Panc1 (cell line): ENCODE results near the gene TRAF6. TPM values are rescaled to one million over a fixed set of nuclear protein-coding genes. Genes with fewer than 3 reads are reported as not detected.

Source experiments
- ATAC-seq: fragments of 200-7000 bp; cut with Tn5 transposase; 2 replicates; pipeline ENCODE4 v1.9.1; 2020; ENCODE audit warnings: mild to moderate bottlenecking, moderate library complexity
- BruUV-seq: library from RNA; stranded (reverse); fragments of 400-500 nt; replicated peaks from 2 replicates; lab custom pipeline; 2021; lab: Mats Ljungman, UMichigan
- CTCF ChIA-PET: fragments of 300-600 bp; sonication (Branson Sonifier 250); formaldehyde crosslinking; loops from one replicate; lab custom pipeline; 2022; ENCODE audit warnings: antibody characterized with exemption; lab: Charles Lee
- POLR2A ChIA-PET: fragments of 300-600 bp; sonication (Branson Sonifier 250); formaldehyde crosslinking; loops from one replicate; lab custom pipeline; 2022; ENCODE audit warnings: antibody characterized with exemption; lab: Charles Lee
- DNase-seq: peaks from one replicate; pipeline ENCODE4 v3.0.0-alpha.2; 2010; ENCODE audit warnings: low read depth, low spot score
- H3K27ac ChIP-seq: 2 replicates; pipeline ENCODE4 v1.5.1; 2011; ENCODE audit warnings: mild to moderate bottlenecking, low read length, inconsistent platforms
- H3K27me3 ChIP-seq: fragments of 200-500 bp; sonication (Bioruptor generic); 2 replicates; pipeline ENCODE4 v1.6.0; 2014; ENCODE audit warnings: low read length, inconsistent platforms; ENCODE audit not compliant: control insufficient read depth, insufficient read depth
- H3K36me3 ChIP-seq: fragments of 200-500 bp; sonication (Bioruptor generic); 2 replicates; pipeline ENCODE4 v1.5.1; 2014; ENCODE audit warnings: inconsistent platforms, mild to moderate bottlenecking, low read length, moderate library complexity; ENCODE audit not compliant: control insufficient read depth, insufficient read depth
- H3K4me1 ChIP-seq: 2 replicates; pipeline ENCODE4 v1.5.1; 2011; ENCODE audit warnings: inconsistent platforms, mild to moderate bottlenecking, low read length, moderate library complexity; ENCODE audit not compliant: control insufficient read depth, insufficient read depth
- H3K4me3 ChIP-seq, 2 experiments: 2 replicates each; pipeline ENCODE4 v1.5.1; 2011 to 2012; ENCODE audit warnings: low read depth in 2 of 2, low read length in 2 of 2, mild to moderate bottlenecking in 2 of 2, inconsistent platforms in 1 of 2, moderate library complexity in 1 of 2
- H3K9me3 ChIP-seq: fragments of 200-500 bp; sonication (Bioruptor generic); 2 replicates; pipeline ENCODE4 v1.5.1; 2014; ENCODE audit warnings: low read depth, mild to moderate bottlenecking, inconsistent platforms, low read length, moderate library complexity; ENCODE audit not compliant: control insufficient read depth, insufficient read depth
- CTCF ChIP-seq: fragments of 450-650 bp; IDR thresholded peaks from 2 replicates; pipeline ENCODE4 v1.5.1; 2017; ENCODE audit warnings: mild to moderate bottlenecking
- POLR2AphosphoS5 ChIP-seq: IDR thresholded peaks from 2 replicates; pipeline ENCODE4 v1.6.1; 2012; ENCODE audit warnings: mild to moderate bottlenecking, low read depth, low read length, moderate library complexity
- REST ChIP-seq, 2 experiments: IDR thresholded peaks; 2 replicates each; pipeline ENCODE4 v1.6.1; 2011 to 2012; ENCODE audit warnings: low read depth in 2 of 2, control low read depth in 1 of 2, low read length in 1 of 2, mild to moderate bottlenecking in 1 of 2, moderate library complexity in 1 of 2; ENCODE audit not compliant: insufficient read depth in 1 of 2
- SIN3A ChIP-seq: IDR thresholded peaks from 2 replicates; pipeline ENCODE4 v1.6.1; 2012; ENCODE audit warnings: low read depth, mild to moderate bottlenecking, low read length, moderate library complexity, borderline replicate concordance; ENCODE audit not compliant: insufficient read depth
- TCF7L2 ChIP-seq: IDR thresholded peaks from 2 replicates; pipeline ENCODE4 v1.6.1; 2011; ENCODE audit warnings: mild to moderate bottlenecking, low read depth, low read length, inconsistent platforms
- in situ Hi-C: cut with HindIII; loops from 2 replicates; pipeline ENCODE4 v1.10.0; 2016; ENCODE audit warnings: low sequenced_read_pairs, low pct_unique_long_range_greater_than_20kb
- intact Hi-C: fragments of 100-400 bp; cut with micrococcal nuclease; formaldehyde crosslinking; loops from one replicate; pipeline ENCODE4 v1.10.0; 2022; ENCODE audit not compliant: unreplicated experiment
- total RNA-seq: library from RNA; stranded (reverse); gene quantifications from one replicate; pipeline ENCODE4 v1.2.1, GENCODE V29; 2021; ENCODE audit not compliant: unreplicated experiment

The TRAF6 gene
- total RNA-seq, 1 experiment from 2014 or later = 10.9 TPM

GRCh38 chr11:36490026-36490806, 19.9 kb downstream of the TRAF6 start:
- H3K4me1 ChIP-seq = no peaks in the 10 kb centered on the region
- POLR2A ChIA-PET = no interaction called here
- DNase-seq (no peak), ATAC-seq (no peak)
- no peak overlapping the region for H3K27ac ChIP-seq
- in situ Hi-C loops = no loop called here
- TF ChIP-seq CTCF (no peak), REST (IDR thresholded peaks at IDR 0.05; ENCODE audit: insufficient read depth in 1 of 2, low read depth in 2 of 2, low read length in 1 of 2) (no peak), TCF7L2 (no peak), SIN3A (no peak), POLR2AphosphoS5 (no peak)
- no peaks in the 10 kb centered on the region for H3K27me3 ChIP-seq
- intact Hi-C loops = loop anchor here (5.0 kb wide), 1 partner anchor 198 kb away; no protein-coding TSS in a partner anchor
- BruUV-seq = no TSS peak
- H3K9me3 ChIP-seq = no peaks in the 10 kb centered on the region
- H3K4me3 ChIP-seq = no peak overlapping the region
- peaks cover 14% of the 10 kb centered on the region for H3K36me3 ChIP-seq
- CTCF ChIA-PET = no interaction called here

GRCh38 chr11:36488096-36488495, 22.0 kb downstream of the TRAF6 start:
- intact Hi-C loops = no loop called here
- peaks cover 7% of the 10 kb centered on the region for H3K36me3 ChIP-seq

More at GRCh38 chr11:36488096-36488495, 22.0 kb downstream of the TRAF6 start:
- TF ChIP-seq CTCF = no peak
- TF ChIP-seq TCF7L2 = no peak
- TF ChIP-seq SIN3A = no peak
- no peak for TF ChIP-seq POLR2AphosphoS5
- no peak for TF ChIP-seq REST (IDR thresholded peaks at IDR 0.05; ENCODE audit: insufficient read depth in 1 of 2, low read depth in 2 of 2, low read length in 1 of 2)
- ATAC-seq (no peak), DNase-seq (no peak)
- Histone ChIP-seq H3K4me1 (no peaks in the 10 kb centered on the region), H3K9me3 (no peaks in the 10 kb centered on the region), H3K27ac (no peak overlapping the region), H3K27me3 (no peaks in the 10 kb centered on the region), H3K4me3 (no peak overlapping the region)
- BruUV-seq = no TSS peak
- CTCF ChIA-PET = no interaction called here
- in situ Hi-C loops = no loop called here
- POLR2A ChIA-PET = interaction anchor here (0.8 kb wide), 1 partner anchor 13 kb away, joined by 8 read pairs; no protein-coding TSS in a partner anchor
